ENCODE data around the gene MINDY4. TPM values are rescaled to one million over a fixed set of nuclear protein-coding genes. Genes with fewer than 3 reads are reported as not detected.

The MINDY4 gene
- total RNA-seq, 1 experiment from 2014 or later: 2.1 TPM

GRCh38 chr7:30733216-30733615, 38.0 kb upstream of the MINDY4 start:
- Histone ChIP-seq H3K4me3 (ENCODE audit: low read depth, low read length) (no peak overlapping the region), H3K9me3 (no peaks in the 10 kb centered on the region), H3K4me1 (0 out of 2 replicates have a peak, but pooled peaks cover under 1% of the 10 kb centered on the region), H3K27me3 (replicated peaks; ENCODE audit: control insufficient read depth, insufficient read depth, low read length) (no peaks in the 10 kb centered on the region), H3K36me3 (ENCODE audit: control insufficient read depth, insufficient read depth, low read length) (no peaks in the 10 kb centered on the region)
- H3K4me1 Mint-ChIP-seq (ENCODE audit: low read depth, unreplicated experiment): peaks cover 8% of the 10 kb centered on the region
- H3K36me3 Mint-ChIP-seq (ENCODE audit: insufficient read depth, unreplicated experiment): no peaks in the 10 kb centered on the region
- intact Hi-C loops (cut with micrococcal nuclease; ENCODE audit: unreplicated experiment): no loop called here
- ChIA-PET POLR2A (no interaction called here), CTCF (no interaction called here)
- H3K27me3 Mint-ChIP-seq (ENCODE audit: insufficient read depth, unreplicated experiment): peaks cover 6% of the 10 kb centered on the region
- no peak overlapping the region for H3K27ac Mint-ChIP-seq (ENCODE audit: unreplicated experiment)
- no TSS peak for BruUV-seq (replicated peaks)
- no peak for TF ChIP-seq CTCF (IDR thresholded peaks at IDR 0.05; ENCODE audit: insufficient read depth in 1 of 2, low read depth in 1 of 2, low read length in 1 of 2, severe bottlenecking in 1 of 2, unreplicated experiment in 1 of 2)
- no peak for DNase-seq
- H3K4me3 Mint-ChIP-seq (ENCODE audit: unreplicated experiment): no peak overlapping the region
- H3K9me3 Mint-ChIP-seq (ENCODE audit: unreplicated experiment): no peaks in the 10 kb centered on the region

GRCh38 chr7:30733691-30734090, 37.5 kb upstream of the MINDY4 start:
- BruUV-seq (replicated peaks): no TSS peak
- no peaks in the 10 kb centered on the region for H3K36me3 ChIP-seq (ENCODE audit: control insufficient read depth, insufficient read depth, low read length)
- Mint-ChIP-seq H3K9me3 (ENCODE audit: unreplicated experiment) (no peaks in the 10 kb centered on the region), H3K36me3 (ENCODE audit: insufficient read depth, unreplicated experiment) (no peaks in the 10 kb centered on the region), H3K27me3 (ENCODE audit: insufficient read depth, unreplicated experiment) (peaks cover 6% of the 10 kb centered on the region), H3K27ac (ENCODE audit: unreplicated experiment) (no peak overlapping the region), H3K4me3 (ENCODE audit: unreplicated experiment) (no peak overlapping the region), H3K4me1 (ENCODE audit: low read depth, unreplicated experiment) (peaks cover 3% of the 10 kb centered on the region)
- no peaks in the 10 kb centered on the region for H3K4me1 ChIP-seq
- no peak for DNase-seq
- CTCF ChIA-PET: no interaction called here
- H3K4me3 ChIP-seq (ENCODE audit: low read depth, low read length): no peak overlapping the region
- POLR2A ChIA-PET: no interaction called here
- TF ChIP-seq CTCF (IDR thresholded peaks at IDR 0.05; ENCODE audit: insufficient read depth in 1 of 2, low read depth in 1 of 2, low read length in 1 of 2, severe bottlenecking in 1 of 2, unreplicated experiment in 1 of 2): no peak
- intact Hi-C loops (cut with micrococcal nuclease; ENCODE audit: unreplicated experiment): no loop called here
- H3K9me3 ChIP-seq: no peaks in the 10 kb centered on the region
- no peaks in the 10 kb centered on the region for H3K27me3 ChIP-seq (replicated peaks; ENCODE audit: control insufficient read depth, insufficient read depth, low read length)

DNA sequence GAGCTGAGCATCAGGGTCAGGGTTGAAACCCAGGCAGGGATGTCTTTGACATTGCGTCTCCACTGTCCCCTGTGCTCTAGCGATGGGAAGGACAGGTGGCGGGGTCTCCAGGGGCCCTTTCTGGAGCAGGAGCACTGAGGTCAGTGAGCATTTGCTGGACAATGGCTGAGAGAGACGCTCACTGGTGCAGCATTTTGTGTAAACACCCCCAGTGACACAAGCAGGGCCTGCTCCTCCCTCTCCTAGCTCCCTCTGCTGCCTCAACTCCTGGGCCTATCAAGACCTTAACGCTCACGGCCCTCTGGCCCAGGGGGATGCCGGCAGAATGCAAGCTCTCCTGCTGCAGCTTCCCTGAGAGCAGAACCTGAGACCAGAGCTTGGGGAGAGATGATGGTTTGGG, 36.7 kb upstream of the MINDY4 start:
- BruUV-seq (replicated peaks): no TSS peak
- intact Hi-C loops (cut with micrococcal nuclease; ENCODE audit: unreplicated experiment): no loop called here
- CTCF ChIA-PET: no interaction called here

More for the DNA sequence above, 36.7 kb upstream of the MINDY4 start:
- Mint-ChIP-seq H3K9me3 (ENCODE audit: unreplicated experiment) (no peaks in the 10 kb centered on the region), H3K4me3 (ENCODE audit: unreplicated experiment) (no peak overlapping the region), H3K27ac (ENCODE audit: unreplicated experiment) (no peak overlapping the region), H3K36me3 (ENCODE audit: insufficient read depth, unreplicated experiment) (no peaks in the 10 kb centered on the region), H3K27me3 (ENCODE audit: insufficient read depth, unreplicated experiment) (peaks cover 6% of the 10 kb centered on the region), H3K4me1 (ENCODE audit: low read depth, unreplicated experiment) (no peaks in the 10 kb centered on the region)
- TF ChIP-seq CTCF (IDR thresholded peaks at IDR 0.05; ENCODE audit: insufficient read depth in 1 of 2, low read depth in 1 of 2, low read length in 1 of 2, severe bottlenecking in 1 of 2, unreplicated experiment in 1 of 2): no peak
- no peaks in the 10 kb centered on the region for H3K36me3 ChIP-seq (ENCODE audit: control insufficient read depth, insufficient read depth, low read length)
- H3K9me3 ChIP-seq: no peaks in the 10 kb centered on the region
- H3K4me3 ChIP-seq (ENCODE audit: low read depth, low read length): no peak overlapping the region
- H3K27me3 ChIP-seq (replicated peaks; ENCODE audit: control insufficient read depth, insufficient read depth, low read length): no peaks in the 10 kb centered on the region
- H3K4me1 ChIP-seq: no peaks in the 10 kb centered on the region
- POLR2A ChIA-PET: no interaction called here
- DNase-seq: no peak
